Psoas muscle (tissue), 8 donors: ENCODE data around the gene SDF4. TPM values are rescaled to one million over a fixed set of nuclear protein-coding genes. Genes with fewer than 3 reads are reported as not detected.
A peak's percentile ranks its signal among the peaks of the same experiment; 100 is the strongest.

Experiments
- ATAC-seq, 4 donors: fragments of 200-7000 bp; cut with Tn5 transposase; one replicate each; pipeline ENCODE4 v1.9.1; 2020; ENCODE audit warnings: moderate library complexity in 3 of 4, mild to moderate bottlenecking in 2 of 4
- DNase-seq, 2 donors: peaks; one replicate each; pipeline ENCODE4 v3.0.0-alpha.2; 2020
- H3K27ac ChIP-seq: fragments of 200-600 bp; one replicate; pipeline ENCODE4 v1.8.0; 2022
- H3K27me3 ChIP-seq, 3 donors: fragments of 200-600 bp in 1 of 3; one replicate each; pipeline versions ENCODE4 v1.6.1 to v1.8.0; 2013 to 2022; ENCODE audit warnings: low read length in 2 of 3, mild to moderate bottlenecking in 2 of 3, moderate library complexity in 1 of 3; ENCODE audit not compliant: insufficient read depth in 3 of 3
- H3K36me3 ChIP-seq, 2 donors: fragments of 200-600 bp in 1 of 2; one replicate each; pipeline versions ENCODE4 v1.6.1 to v1.8.0; 2013 to 2022; ENCODE audit warnings: low read depth in 1 of 2, mild to moderate bottlenecking in 1 of 2, moderate library complexity in 1 of 2; ENCODE audit not compliant: insufficient read depth in 1 of 2
- H3K4me1 ChIP-seq: fragments of 200-600 bp; one replicate; pipeline ENCODE4 v1.8.0; 2022
- H3K4me3 ChIP-seq: fragments of 200-600 bp; one replicate; pipeline ENCODE4 v1.8.0; 2022; ENCODE audit warnings: mild to moderate bottlenecking
- H3K9me3 ChIP-seq: fragments of 200-600 bp; one replicate; pipeline ENCODE4 v1.8.0; 2022
- WGBS, 3 donors: extraction: QIAGEN DNeasy Blood & Tissue Kit; methylation state at CpG; one replicate each; pipeline versions ENCODE4 v1.1.6 to v1.1.7; 2013; 5-methylcytosine and 5-hydroxymethylcytosine counted together
- intact Hi-C, 2 donors: fragments of 100-400 bp; cut with DNase I; formaldehyde crosslinking; loops; one replicate each; pipeline versions ENCODE4 v1.11.0 to v1.14.2; 2022
- polyA plus RNA-seq, 3 donors: library from polyadenylated mRNA; stranded (reverse); fragments of 200-250 nt; gene quantifications; one replicate each; pipeline ENCODE4 v1.2.3, GENCODE V29; 2013
- total RNA-seq, 4 donors: library from RNA; stranded (reverse); fragmentation: NEBNext Ultra II Directional in 2 of 4; extraction: Animal tissue kit (Norgen Biotek cat#: 25700) in 2 of 4; gene quantifications; one replicate each; pipeline versions ENCODE4 v1.2.1 to v1.2.4, GENCODE V29; 2021 to 2023
- TF ChIP-seq, protein P1 (sequence below): fragments of 200-600 bp; IDR thresholded peaks from one replicate; pipeline ENCODE4 v1.8.0; 2022; ENCODE audit warnings: antibody characterized with exemption
- donor health status: healthy with polysubstance abuse.
- donor health status: DM: no; HTN: no; CAD: no; lungs with moderate emphysema.
- donor health status: Bipolar disorder and iron deficiency.
- donor health status: healthy.
- donor health status: DM: yes; HTN: yes; CAD: no.
- donor health status: DM: no; HTN: no; CAD: no.
- donor health status: DM: no; HTN: no; CAD: no.
- donor health status: DM: yes; HTN: yes; CAD: no.

Gene SDF4
- total and polyA plus RNA-seq, 7 donors, result 67.5 to 129 (median 85.9) TPM

DNA sequence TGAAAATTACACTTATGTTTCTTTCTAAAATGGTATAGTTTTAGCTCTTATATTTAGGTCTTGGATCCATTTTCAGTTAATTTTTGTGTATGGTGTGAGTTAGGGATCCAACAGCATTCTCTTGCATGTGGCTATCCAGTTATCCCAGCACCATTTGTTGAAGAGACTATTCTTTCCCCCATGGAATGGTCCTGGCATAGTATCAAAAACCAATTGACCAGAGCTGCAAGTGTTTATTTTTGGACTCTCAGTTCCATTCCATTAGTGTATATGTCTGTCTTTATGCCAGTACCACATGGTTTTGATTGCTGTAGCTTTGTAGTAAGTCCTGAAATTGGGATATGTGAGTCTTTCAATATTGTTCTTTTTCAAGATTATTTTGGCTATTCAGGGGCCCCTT, 43.9 kb downstream of the SDF4 start:
- no peaks in the 10 kb centered on the region for H3K36me3 ChIP-seq
- H3K4me3 ChIP-seq, result no peak overlapping the region
- DNase-seq, result no peak
- ATAC-seq, result no peak
- intact Hi-C loops, result no loop called here
- H3K27me3 ChIP-seq, result peaks cover 0 to 4% (median 2%) of the 10 kb centered on the region in 3 donors
- H3K27ac ChIP-seq, result no peak overlapping the region
- TF ChIP-seq, protein P1, sequence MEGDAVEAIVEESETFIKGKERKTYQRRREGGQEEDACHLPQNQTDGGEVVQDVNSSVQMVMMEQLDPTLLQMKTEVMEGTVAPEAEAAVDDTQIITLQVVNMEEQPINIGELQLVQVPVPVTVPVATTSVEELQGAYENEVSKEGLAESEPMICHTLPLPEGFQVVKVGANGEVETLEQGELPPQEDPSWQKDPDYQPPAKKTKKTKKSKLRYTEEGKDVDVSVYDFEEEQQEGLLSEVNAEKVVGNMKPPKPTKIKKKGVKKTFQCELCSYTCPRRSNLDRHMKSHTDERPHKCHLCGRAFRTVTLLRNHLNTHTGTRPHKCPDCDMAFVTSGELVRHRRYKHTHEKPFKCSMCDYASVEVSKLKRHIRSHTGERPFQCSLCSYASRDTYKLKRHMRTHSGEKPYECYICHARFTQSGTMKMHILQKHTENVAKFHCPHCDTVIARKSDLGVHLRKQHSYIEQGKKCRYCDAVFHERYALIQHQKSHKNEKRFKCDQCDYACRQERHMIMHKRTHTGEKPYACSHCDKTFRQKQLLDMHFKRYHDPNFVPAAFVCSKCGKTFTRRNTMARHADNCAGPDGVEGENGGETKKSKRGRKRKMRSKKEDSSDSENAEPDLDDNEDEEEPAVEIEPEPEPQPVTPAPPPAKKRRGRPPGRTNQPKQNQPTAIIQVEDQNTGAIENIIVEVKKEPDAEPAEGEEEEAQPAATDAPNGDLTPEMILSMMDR, result no peak
- H3K4me1 ChIP-seq, result no peaks in the 10 kb centered on the region
- no peaks in the 10 kb centered on the region for H3K9me3 ChIP-seq

DNA sequence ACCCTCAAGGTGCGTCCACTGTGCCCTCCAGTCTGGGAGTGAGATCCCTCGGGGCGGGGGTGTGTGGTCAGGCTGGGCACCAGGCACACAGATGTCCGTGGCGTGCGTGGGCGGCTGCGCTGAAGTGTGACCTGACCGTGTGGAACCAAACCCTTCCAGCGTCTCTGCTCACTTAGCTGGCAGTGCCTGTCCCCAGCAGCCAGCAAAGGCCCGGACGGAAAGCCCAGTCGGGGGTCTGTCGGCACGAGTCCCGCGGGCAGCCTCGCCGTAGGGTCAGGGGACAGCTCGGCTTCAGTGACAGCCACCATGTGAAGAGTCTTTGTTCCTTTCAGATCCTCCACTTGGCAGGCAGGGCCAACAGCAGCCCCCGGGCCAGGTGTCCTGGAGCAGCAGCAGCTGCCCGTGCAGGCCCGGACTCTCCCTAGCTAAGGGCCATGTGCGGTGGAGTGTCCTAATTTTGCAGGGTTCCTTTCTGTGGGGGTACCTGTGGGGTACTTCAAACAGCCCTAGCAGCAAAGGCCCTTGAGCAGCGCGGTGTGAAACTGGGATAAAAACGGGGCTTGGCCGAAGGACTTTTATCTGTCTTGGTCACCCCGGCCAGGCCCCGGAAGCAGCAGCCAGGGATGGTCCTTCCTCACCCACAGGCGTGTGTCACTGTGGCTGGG, 46.6 kb downstream of the SDF4 start:
- DNase-seq (peak in 1 of 2 donors; percentile 13), ATAC-seq (no peak)
- H3K36me3 ChIP-seq, result no peaks in the 10 kb centered on the region
- H3K9me3 ChIP-seq, result no peaks in the 10 kb centered on the region
- TF ChIP-seq, protein P1, result no peak
- 39 to 58% (median 48%) methylated on average over 31 of the region's 31 CpGs for WGBS, 3 donors
- H3K4me1 ChIP-seq, result no peaks in the 10 kb centered on the region
- intact Hi-C loops, result no loop called here
- H3K27me3 ChIP-seq, result peaks cover 0 to 20% (median 2%) of the 10 kb centered on the region in 3 donors
- no peak overlapping the region for H3K4me3 ChIP-seq
- no peak overlapping the region for H3K27ac ChIP-seq

DNA sequence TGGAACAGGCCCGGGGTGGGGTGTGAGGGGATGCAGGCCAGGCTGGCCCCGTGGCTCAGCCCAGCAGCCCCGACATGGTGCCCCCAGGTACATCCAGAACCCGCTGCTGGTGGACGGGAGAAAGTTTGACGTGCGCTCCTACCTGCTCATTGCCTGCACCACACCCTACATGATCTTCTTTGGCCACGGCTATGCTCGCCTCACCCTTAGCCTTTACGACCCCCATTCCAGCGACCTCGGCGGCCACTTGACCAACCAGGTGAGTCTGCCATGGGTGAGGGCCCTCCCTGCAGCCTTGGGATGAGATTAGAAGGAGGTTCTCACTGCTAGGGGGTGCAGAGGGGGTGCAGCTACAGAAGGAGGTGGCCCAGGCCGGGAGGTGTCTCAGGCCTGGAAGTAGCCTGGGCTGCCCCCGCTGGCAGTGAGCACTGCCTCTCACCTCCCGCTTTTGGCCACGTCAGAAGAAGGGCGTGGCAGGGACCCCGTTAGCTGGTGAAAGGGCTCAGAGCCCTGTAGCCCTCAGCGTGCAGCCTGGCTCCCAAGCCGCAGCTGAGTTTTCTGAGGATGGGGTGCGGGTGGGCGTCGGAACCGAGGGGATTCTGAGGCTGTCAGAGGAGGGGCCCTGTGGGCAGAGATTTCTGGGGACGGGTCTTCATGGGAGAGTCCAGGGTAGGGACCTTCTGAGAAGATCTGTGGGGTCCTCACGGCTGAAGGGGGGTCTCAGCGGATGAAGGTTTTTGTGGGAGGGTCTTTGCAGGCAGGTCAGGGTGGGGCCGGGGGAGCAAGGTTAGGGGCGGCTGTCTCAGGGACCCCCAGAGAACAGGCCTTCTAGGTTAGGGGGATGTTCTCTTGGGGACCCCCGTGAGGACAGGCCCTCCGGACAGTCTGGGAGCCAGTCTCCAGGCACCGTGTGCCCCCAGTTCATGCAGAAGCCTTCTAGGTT, 47.7 kb downstream of the SDF4 start:
- WGBS, 3 donors, result 86 to 90% (median 89%) methylated on average over 30 to 32 of the region's 33 CpGs
- Histone ChIP-seq H3K27ac (no peak overlapping the region), H3K27me3 (peaks cover 0 to 30% (median 2%) of the 10 kb centered on the region in 3 donors), H3K36me3 (no peaks in the 10 kb centered on the region), H3K9me3 (no peaks in the 10 kb centered on the region), H3K4me3 (no peak overlapping the region), H3K4me1 (no peaks in the 10 kb centered on the region)
- TF ChIP-seq, protein P1, result no peak
- DNase-seq, result peak in 1 of 2 donors; percentile 12
- ATAC-seq, result no peak
- intact Hi-C loops, result no loop called here

DNA sequence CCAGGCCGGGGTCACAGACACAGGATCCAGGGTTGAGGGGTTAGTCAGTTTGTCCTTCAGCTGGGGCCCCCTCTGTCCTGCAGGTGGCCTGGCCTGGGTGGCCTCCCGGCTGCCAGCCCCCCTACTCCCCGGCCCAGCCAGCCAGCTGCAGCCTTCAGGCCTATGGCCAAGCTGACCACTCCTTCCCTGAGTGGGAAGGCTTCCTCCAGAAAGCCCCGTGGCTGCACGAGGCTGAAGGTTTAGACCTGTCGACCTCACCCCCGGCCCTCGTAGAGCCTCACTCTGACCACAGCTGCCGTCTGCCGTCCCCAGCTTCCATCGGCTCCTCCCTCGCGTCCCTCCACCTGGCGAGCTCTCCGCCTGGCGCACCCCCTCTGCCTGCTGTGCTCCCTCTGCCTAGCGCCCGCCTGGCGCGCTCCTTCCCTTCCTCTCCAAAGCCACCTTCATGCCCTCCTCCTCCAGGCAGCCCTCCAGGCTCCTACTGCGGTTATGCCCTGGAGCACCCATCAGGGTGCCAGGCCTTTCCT, 48.5 kb downstream of the SDF4 start:
- TF ChIP-seq, protein P1, result no peak
- 53 to 58% (median 55%) methylated on average over 20 to 21 of the region's 21 CpGs for WGBS, 3 donors
- H3K4me1 ChIP-seq, result no peaks in the 10 kb centered on the region
- no peak overlapping the region for H3K27ac ChIP-seq
- peaks cover 0 to 33% (median 2%) of the 10 kb centered on the region in 3 donors for H3K27me3 ChIP-seq
- no peak overlapping the region for H3K4me3 ChIP-seq
- peak; percentile 10 to 48 for DNase-seq
- intact Hi-C loops, result no loop called here
- H3K36me3 ChIP-seq, result no peaks in the 10 kb centered on the region
- H3K9me3 ChIP-seq, result no peaks in the 10 kb centered on the region
- peak in 1 of 4 donors; percentile 9 for ATAC-seq
